Nephron progenitor cell (in vitro differentiated cells): ENCODE results near the gene RNF186.

ENCODE experiments used
- DNase-seq: peaks from one replicate; pipeline ENCODE4 v3.0.0; 2021
- H3K27ac Mint-ChIP-seq: 2 replicates; pipeline ENCODE4 v1.8.0; 2021; ENCODE audit warnings: mild to moderate bottlenecking, moderate library complexity, mixed read lengths
- H3K27me3 Mint-ChIP-seq: 2 replicates; pipeline ENCODE4 v1.8.0; 2021; ENCODE audit warnings: mild to moderate bottlenecking, low read depth, mixed read lengths; ENCODE audit not compliant: poor library complexity
- H3K36me3 Mint-ChIP-seq: 2 replicates; pipeline ENCODE4 v1.8.0; 2021; ENCODE audit warnings: low read depth, mixed read lengths
- H3K4me1 Mint-ChIP-seq: 2 replicates; pipeline ENCODE4 v1.8.0; 2021; ENCODE audit warnings: mixed read lengths
- H3K4me3 Mint-ChIP-seq: 2 replicates; pipeline ENCODE4 v1.8.0; 2021; ENCODE audit warnings: mild to moderate bottlenecking, moderate library complexity, mixed read lengths
- H3K9me3 Mint-ChIP-seq: 2 replicates; pipeline ENCODE4 v1.8.0; 2021; ENCODE audit warnings: mild to moderate bottlenecking, moderate library complexity, mixed read lengths
- CTCF ChIP-seq: fragments of 200-600 bp; sonication (generic); IDR thresholded peaks from 2 replicates; pipeline ENCODE4 v1.5.0; 2021; ENCODE audit warnings: antibody characterized with exemption

The RNF186 gene

GRCh38 chr1:19814681-19815503 lies at the start of gene RNF186:
RNF186 (minus strand) TSS chr1:19815283; CDS start chr1:19815101, 182 bp downstream.
- no peak within 1 kb of the TSS for H3K4me3 Mint-ChIP-seq
- peaks cover 10% of the 10 kb centered on the region for H3K9me3 Mint-ChIP-seq
- H3K4me1 Mint-ChIP-seq, result peaks cover 34% of the 10 kb centered on the region
- H3K27ac Mint-ChIP-seq, result no peak within 1 kb of the TSS
- no peak for DNase-seq
- H3K27me3 Mint-ChIP-seq, result peaks cover 11% of the 10 kb centered on the region
- H3K36me3 Mint-ChIP-seq, result no peaks in the 10 kb centered on the region
- TF ChIP-seq CTCF, result no peak

GRCh38 chr1:19864570-19865160 lies 49.6 kb upstream of the RNF186 start:
- Mint-ChIP-seq H3K36me3 (no peaks in the 10 kb centered on the region), H3K27ac (no peak overlapping the region), H3K27me3 (peaks cover 24% of the 10 kb centered on the region)

GRCh38 chr1:19862944-19863343 lies 47.9 kb upstream of the RNF186 start:
- no peak overlapping the region for H3K27ac Mint-ChIP-seq
- H3K36me3 Mint-ChIP-seq, result no peaks in the 10 kb centered on the region
- H3K27me3 Mint-ChIP-seq, result peaks cover 29% of the 10 kb centered on the region
- DNase-seq, result no peak
- no peak for TF ChIP-seq CTCF
- peaks cover 5% of the 10 kb centered on the region for H3K4me1 Mint-ChIP-seq
- H3K4me3 Mint-ChIP-seq, result no peak overlapping the region
- peaks cover 24% of the 10 kb centered on the region for H3K9me3 Mint-ChIP-seq

More at GRCh38 chr1:19864570-19865160, 49.6 kb upstream of the RNF186 start:
- Mint-ChIP-seq H3K4me3 (no peak overlapping the region), H3K4me1 (peaks cover 5% of the 10 kb centered on the region), H3K9me3 (peaks cover 24% of the 10 kb centered on the region)
- no peak for DNase-seq
- TF ChIP-seq CTCF, result no peak

GRCh38 chr1:19861842-19862530 lies 46.9 kb upstream of the RNF186 start:
- H3K4me3 Mint-ChIP-seq, result no peak overlapping the region
- no peaks in the 10 kb centered on the region for H3K36me3 Mint-ChIP-seq
- H3K27me3 Mint-ChIP-seq, result peaks cover 28% of the 10 kb centered on the region
- no peak for DNase-seq
- H3K9me3 Mint-ChIP-seq, result peaks cover 24% of the 10 kb centered on the region
- no peak for TF ChIP-seq CTCF
- H3K4me1 Mint-ChIP-seq, result peaks cover 5% of the 10 kb centered on the region
- H3K27ac Mint-ChIP-seq, result no peak overlapping the region

GRCh38 chr1:19861034-19861433 lies 46.0 kb upstream of the RNF186 start:
- Mint-ChIP-seq H3K9me3 (peaks cover 24% of the 10 kb centered on the region), H3K36me3 (no peaks in the 10 kb centered on the region), H3K27ac (no peak overlapping the region), H3K4me3 (no peak overlapping the region), H3K27me3 (peaks cover 28% of the 10 kb centered on the region), H3K4me1 (no peaks in the 10 kb centered on the region)
- no peak for TF ChIP-seq CTCF
- no peak for DNase-seq
